ENCODE data around the gene RHCE.
A peak's percentile ranks its signal among the peaks of the same experiment; 100 is the strongest.

- TF ChIP-seq POLR2AphosphoS5 (IDR thresholded peaks at IDR 0.05; ENCODE audit: low read depth, low read length): no peak
- no peak for TF ChIP-seq REST (IDR thresholded peaks at IDR 0.05; ENCODE audit: insufficient read depth in 1 of 2, low read depth in 2 of 2, low read length in 2 of 2)
- no peak for TF ChIP-seq TAF1 (IDR thresholded peaks at IDR 0.05; ENCODE audit: borderline replicate concordance, insufficient read depth, low read length)
- no peak for TF ChIP-seq FOXP2 (optimal IDR thresholded peaks at IDR 0.05; ENCODE audit: borderline replicate concordance, extremely low read depth, extremely low read length, insufficient read depth)
- 0 out of 2 replicates have a peak, but pooled peaks have one; percentile 4 for TF ChIP-seq SIN3A (IDR thresholded peaks at IDR 0.05; ENCODE audit: borderline replicate concordance, insufficient read depth, low read length)
Observed at GRCh38 chr1:25338986-25339385, 81.6 kb downstream of the RHCE start.

All from PFSK-1 (cell line).